ENCODE data around the gene PITPNC1. TPM values are rescaled to one million over a fixed set of nuclear protein-coding genes. Genes with fewer than 3 reads are reported as not detected.
A peak's percentile ranks its signal among the peaks of the same experiment; 100 is the strongest.

The PITPNC1 gene
- total RNA-seq, 1 experiment from 2014 or later = 23.1 TPM

- Histone ChIP-seq H2AFZ (ENCODE audit: low read length) (no peak overlapping the region), H3K9me2 (replicated peaks; ENCODE audit: low read length) (no peaks in the 10 kb centered on the region), H3K36me3 (ENCODE audit: low read depth, low read length) (no peaks in the 10 kb centered on the region), H3K4me1 (ENCODE audit: insufficient read depth, low read length) (no peaks in the 10 kb centered on the region; the same call in 1 of the 2 replicates), H4K20me1 (ENCODE audit: low read length) (no peaks in the 10 kb centered on the region), H3K9ac (ENCODE audit: low read length) (no peak overlapping the region), H3K9me3 (ENCODE audit: low read length) (no peaks in the 10 kb centered on the region), H3K79me2 (ENCODE audit: low read length) (no peaks in the 10 kb centered on the region), H3K4me2 (ENCODE audit: low read length) (no peak overlapping the region), H3K4me3 (ENCODE audit: low read length) (no peak overlapping the region), H3K27ac (ENCODE audit: low read length) (no peak overlapping the region), H3K27me3 (ENCODE audit: low read length) (no peaks in the 10 kb centered on the region), H3F3A (ENCODE audit: low read length, unreplicated experiment) (no peaks in the 10 kb centered on the region)
- no TSS peak for BruUV-seq (replicated peaks)
- intact Hi-C loops (cut with micrococcal nuclease) = no loop called here
- ChIA-PET CTCF (no interaction called here), POLR2A (ENCODE audit: unreplicated experiment) (interaction anchor here (0.7 kb wide), 1 partner anchor 29 kb away, joined by 3 read pairs; no protein-coding TSS in a partner anchor)
- DNase-seq (peak; percentile 42), ATAC-seq (peak; percentile 71)
- TF ChIP-seq CTCF (conservative IDR thresholded peaks at IDR 0.05; ENCODE audit: low read depth, low read length) (no peak), EZH2 (IDR thresholded peaks at IDR 0.05; ENCODE audit: low read length, unreplicated experiment) (no peak), EZH2phosphoT487 (IDR thresholded peaks at IDR 0.05; ENCODE audit: borderline replicate concordance, low read length) (no peak)
Observed at GRCh38 chr17:67509390-67510287, 132.6 kb downstream of the PITPNC1 start.

- no peak for TF ChIP-seq EZH2 (IDR thresholded peaks at IDR 0.05; ENCODE audit: low read length, unreplicated experiment)
- no peak for TF ChIP-seq EZH2phosphoT487 (IDR thresholded peaks at IDR 0.05; ENCODE audit: borderline replicate concordance, low read length)
- TF ChIP-seq CTCF (conservative IDR thresholded peaks at IDR 0.05; ENCODE audit: low read depth, low read length) = no peak
- intact Hi-C loops (cut with micrococcal nuclease) = loop anchor here (1.0 kb wide), 1 partner anchor 8 kb away; no protein-coding TSS in a partner anchor
- H3K4me1 ChIP-seq (ENCODE audit: insufficient read depth, low read length) = no peaks in the 10 kb centered on the region; the same call in 1 of the 2 replicates
- ATAC-seq = peak; percentile 58
- no peak overlapping the region for H3K27ac ChIP-seq (ENCODE audit: low read length)
- H3K9me2 ChIP-seq (replicated peaks; ENCODE audit: low read length) = no peaks in the 10 kb centered on the region
- DNase-seq = peak; percentile 76
- no peak overlapping the region for H3K4me3 ChIP-seq (ENCODE audit: low read length)
- CTCF ChIA-PET = interaction anchor here (0.6 to 1.0 kb wide), 2 partner anchors 48 to 132 kb away, joined by 3 to 7 read pairs; no protein-coding TSS in a partner anchor
- no peak overlapping the region for H2AFZ ChIP-seq (ENCODE audit: low read length)
- no peaks in the 10 kb centered on the region for H3K36me3 ChIP-seq (ENCODE audit: low read depth, low read length)
- no peaks in the 10 kb centered on the region for H4K20me1 ChIP-seq (ENCODE audit: low read length)
- no peaks in the 10 kb centered on the region for H3K79me2 ChIP-seq (ENCODE audit: low read length)
- no peaks in the 10 kb centered on the region for H3F3A ChIP-seq (ENCODE audit: low read length, unreplicated experiment)
- H3K9ac ChIP-seq (ENCODE audit: low read length) = no peak overlapping the region
- H3K9me3 ChIP-seq (ENCODE audit: low read length) = no peaks in the 10 kb centered on the region
- no TSS peak for BruUV-seq (replicated peaks)
- no peaks in the 10 kb centered on the region for H3K27me3 ChIP-seq (ENCODE audit: low read length)
- no peak overlapping the region for H3K4me2 ChIP-seq (ENCODE audit: low read length)
- POLR2A ChIA-PET (ENCODE audit: unreplicated experiment) = interaction anchor here (0.6 to 0.7 kb wide), 2 partner anchors 39 to 524 kb away, joined by 6 to 7 read pairs; no protein-coding TSS in a partner anchor
Observed at GRCh38 chr17:67511012-67511411, 133.9 kb downstream of the PITPNC1 start.

Data from PC-3 (cell line).